Uterus (tissue), 4 donors: ENCODE data around the gene BTLA. TPM values are rescaled to one million over a fixed set of nuclear protein-coding genes. Genes with fewer than 3 reads are reported as not detected.
"Not testable (repeated sequence)": the region's sequence is repeated elsewhere in the genome, so short reads cannot be mapped to it uniquely, and the experiment has no call there.

Experiments
- DNase-seq, 2 donors: peaks; one replicate each; pipeline ENCODE4 v3.0.0-alpha.2; 2019 to 2020
- H3K27ac ChIP-seq, 2 donors: fragments of 200-600 bp; sonication (generic); 1 replicate in 1 of 2; 2 replicates in 1 of 2; pipeline ENCODE4 v1.5.1; 2016 to 2018
- H3K27me3 ChIP-seq, 2 donors: fragments of 200-600 bp; sonication (generic); one replicate each; pipeline ENCODE4 v1.5.1; 2018 to 2019; ENCODE audit warnings: control low read depth in 1 of 2
- H3K36me3 ChIP-seq, 2 donors: fragments of 200-600 bp; sonication (generic); one replicate each; pipeline ENCODE4 v1.5.1; 2019; ENCODE audit warnings: control low read depth in 1 of 2
- H3K4me1 ChIP-seq, 2 donors: fragments of 200-600 bp; sonication (generic); one replicate each; pipeline ENCODE4 v1.5.1; 2018 to 2019; ENCODE audit warnings: control low read depth in 1 of 2
- H3K4me3 ChIP-seq, 2 donors: fragments of 200-600 bp; sonication (generic); 1 replicate in 1 of 2; 2 replicates in 1 of 2; pipeline ENCODE4 v1.5.1; 2018 to 2019; ENCODE audit warnings: mild to moderate bottlenecking in 1 of 2
- H3K9me3 ChIP-seq, 2 donors: fragments of 200-600 bp; sonication (generic); one replicate each; pipeline ENCODE4 v1.5.1; 2019; ENCODE audit warnings: control low read depth in 1 of 2
- CTCF ChIP-seq, 4 experiments: fragments of 200-600 bp in 2 of 4; fragments of 450-650 bp in 2 of 4; sonication (generic) in 2 of 4; IDR thresholded peaks; one replicate each; pipeline ENCODE4 v1.5.1; 2016 to 2019; ENCODE audit warnings: antibody characterized with exemption in 4 of 4, mild to moderate bottlenecking in 2 of 4, moderate library complexity in 1 of 4
- POLR2A ChIP-seq, 2 donors: fragments of 450-650 bp; IDR thresholded peaks; one replicate each; pipeline ENCODE4 v1.6.1; 2016; ENCODE audit warnings: antibody characterized with exemption in 2 of 2, mild to moderate bottlenecking in 1 of 2, moderate library complexity in 1 of 2
- intact Hi-C: fragments of 100-400 bp; cut with DNase I; formaldehyde crosslinking; loops from one replicate; pipeline ENCODE4 v1.15.1; 2023; ENCODE audit warnings: low total_unique reads
- total RNA-seq, 4 donors: library from RNA; depleted of rRNA in 3 of 4; stranded (reverse); fragments of >200 nt in 3 of 4; gene quantifications; one replicate each; pipeline versions ENCODE4 v1.1.0 to v1.2.4, GENCODE V29; 2014 to 2023
- donor health status: DM: yes; HTN: yes; CAD: no.

BTLA gene
- total RNA-seq, 4 donors from 2014 or later: 0.62 to 0.70 TPM; not detected in 2

GRCh38 chr3:112463250-112463649 lies 36.0 kb downstream of the BTLA start:
- no peak overlapping the region for H3K4me3 ChIP-seq
- intact Hi-C loops: no loop called here
- no peak overlapping the region for H3K27ac ChIP-seq
- H3K36me3 ChIP-seq: no peaks in the 10 kb centered on the region
- H3K27me3 ChIP-seq: no peaks in the 10 kb centered on the region
- no peaks in the 10 kb centered on the region for H3K9me3 ChIP-seq
- TF ChIP-seq CTCF (IDR thresholded peaks at IDR 0.05) (no peak), POLR2A (IDR thresholded peaks at IDR 0.05) (no peak)
- no peaks in the 10 kb centered on the region for H3K4me1 ChIP-seq
- no peak for DNase-seq

GRCh38 chr3:112461787-112462186 lies 37.5 kb downstream of the BTLA start:
- H3K27me3 ChIP-seq, intact Hi-C loops, H3K4me1 ChIP-seq, H3K27ac ChIP-seq, DNase-seq, H3K9me3 ChIP-seq, H3K4me3 ChIP-seq, H3K36me3 ChIP-seq: not testable (repeated sequence)

DNA sequence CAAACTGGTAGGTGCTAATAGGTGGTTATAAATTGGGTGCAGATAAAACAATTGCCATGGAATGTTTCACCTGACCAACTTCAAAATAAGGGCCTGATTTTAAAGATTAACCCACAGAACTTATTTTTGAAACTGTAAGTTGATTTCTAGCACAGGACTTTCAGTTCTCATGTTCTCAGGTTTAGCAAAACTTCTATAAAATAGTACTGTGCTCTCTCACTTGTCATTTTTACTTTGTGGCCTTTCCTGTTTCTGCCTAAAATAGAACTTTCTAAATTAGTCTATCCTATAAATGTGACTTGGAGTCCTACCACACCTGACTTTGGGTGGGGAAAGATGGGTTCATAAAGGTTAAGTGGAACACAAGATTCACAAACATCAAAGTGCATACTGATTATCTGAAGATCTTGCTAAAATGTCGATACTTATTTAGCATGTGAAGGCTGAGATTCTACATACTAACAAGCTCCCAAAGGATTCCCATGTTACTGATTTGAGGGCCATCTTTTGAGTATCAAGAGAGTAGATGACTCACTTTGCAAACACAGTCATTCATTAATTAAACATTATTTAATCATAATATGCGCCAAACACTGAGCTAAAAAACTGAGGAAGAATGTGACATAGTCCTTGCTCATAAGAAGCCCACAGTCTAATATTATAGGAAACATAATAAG lies 38.6 kb downstream of the BTLA start:
- DNase-seq: no peak
- H3K4me3 ChIP-seq: no peak overlapping the region
- H3K27me3 ChIP-seq: no peaks in the 10 kb centered on the region
- TF ChIP-seq POLR2A (IDR thresholded peaks at IDR 0.05) (no peak), CTCF (IDR thresholded peaks at IDR 0.05) (no peak)
- no peaks in the 10 kb centered on the region for H3K9me3 ChIP-seq
- H3K27ac ChIP-seq: no peak overlapping the region
- no peaks in the 10 kb centered on the region for H3K4me1 ChIP-seq
- intact Hi-C loops: no loop called here
- no peaks in the 10 kb centered on the region for H3K36me3 ChIP-seq

- Histone ChIP-seq H3K4me1 (no peaks in the 10 kb centered on the region), H3K27me3 (no peaks in the 10 kb centered on the region), H3K9me3 (no peaks in the 10 kb centered on the region), H3K4me3 (no peak overlapping the region), H3K36me3 (no peaks in the 10 kb centered on the region), H3K27ac (no peak overlapping the region)
- TF ChIP-seq CTCF (IDR thresholded peaks at IDR 0.05) (no peak), POLR2A (IDR thresholded peaks at IDR 0.05) (no peak)
- DNase-seq: no peak
- intact Hi-C loops: no loop called here
Measured at GRCh38 chr3:112459750-112460149, 39.5 kb downstream of the BTLA start.

DNA sequence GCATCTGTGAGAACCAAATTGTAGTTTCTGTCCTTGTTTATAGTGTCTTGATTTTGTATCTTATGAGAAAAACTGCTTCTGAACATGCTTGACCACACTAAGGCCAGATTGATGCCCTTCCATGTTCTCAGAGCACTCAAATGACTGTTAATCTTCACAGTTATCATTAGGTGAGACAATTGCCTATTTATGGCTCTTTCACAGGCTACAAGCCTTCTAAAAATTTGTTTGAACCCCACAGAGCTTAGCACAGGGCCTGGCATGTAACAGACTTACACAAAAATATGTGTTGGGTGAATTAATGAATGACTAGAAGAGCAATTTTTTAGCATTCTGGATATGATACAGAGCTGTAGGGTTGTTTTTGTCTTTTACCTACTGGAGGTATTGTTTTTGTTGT lies 43.1 kb downstream of the BTLA start:
- Histone ChIP-seq H3K36me3 (no peaks in the 10 kb centered on the region), H3K27ac (no peak overlapping the region), H3K4me1 (no peaks in the 10 kb centered on the region), H3K9me3 (no peaks in the 10 kb centered on the region), H3K27me3 (no peaks in the 10 kb centered on the region), H3K4me3 (no peak overlapping the region)
- TF ChIP-seq POLR2A (IDR thresholded peaks at IDR 0.05) (no peak), CTCF (IDR thresholded peaks at IDR 0.05) (no peak)
- intact Hi-C loops: no loop called here
- no peak for DNase-seq

- intact Hi-C loops: no loop called here
- no peaks in the 10 kb centered on the region for H3K9me3 ChIP-seq
- no peaks in the 10 kb centered on the region for H3K27me3 ChIP-seq
- no peaks in the 10 kb centered on the region for H3K36me3 ChIP-seq
- TF ChIP-seq POLR2A (IDR thresholded peaks at IDR 0.05) (no peak), CTCF (IDR thresholded peaks at IDR 0.05) (no peak)
- H3K4me3 ChIP-seq: no peak overlapping the region
- H3K27ac ChIP-seq: no peak overlapping the region
- no peak for DNase-seq
- H3K4me1 ChIP-seq: no peaks in the 10 kb centered on the region
Measured at GRCh38 chr3:112448939-112449338, 50.3 kb downstream of the BTLA start.
